Stomach (tissue), 4 donors: Measurements from ENCODE around the gene TCEANC2.

Experiments
- EP300 ChIP-seq: sonication (generic); formaldehyde crosslinking; IDR thresholded peaks from one replicate; pipeline ENCODE4 v1.6.1; 2017; ENCODE audit warnings: antibody characterized with exemption
- POLR2A ChIP-seq, 4 donors: fragments of 450-650 bp; IDR thresholded peaks; one replicate each; pipeline ENCODE4 v1.6.1; 2016; ENCODE audit warnings: antibody characterized with exemption in 4 of 4, control low read depth in 2 of 4, mild to moderate bottlenecking in 1 of 4, moderate library complexity in 1 of 4
- POLR2AphosphoS5 ChIP-seq, 3 donors: sonication (generic); formaldehyde crosslinking; IDR thresholded peaks; one replicate each; pipeline ENCODE4 v1.6.1; 2016; ENCODE audit warnings: antibody characterized with exemption in 3 of 3
- TF ChIP-seq, protein P1 (sequence below), 7 experiments: fragments of 450-650 bp in 4 of 7; fragments of 200-600 bp in 3 of 7; sonication (generic) in 3 of 7; IDR thresholded peaks; one replicate each; pipeline ENCODE4 v1.5.1; 2016 to 2019; ENCODE audit warnings: antibody characterized with exemption in 7 of 7, control low read depth in 2 of 7, mild to moderate bottlenecking in 1 of 7

GRCh38 chr1:54134295-54134694, 80.9 kb downstream of the TCEANC2 start:
- TF ChIP-seq POLR2A (IDR thresholded peaks at IDR 0.05) (no peak), EP300 (no peak), POLR2AphosphoS5 (IDR thresholded peaks at IDR 0.05) (no peak)
- TF ChIP-seq, protein P1, sequence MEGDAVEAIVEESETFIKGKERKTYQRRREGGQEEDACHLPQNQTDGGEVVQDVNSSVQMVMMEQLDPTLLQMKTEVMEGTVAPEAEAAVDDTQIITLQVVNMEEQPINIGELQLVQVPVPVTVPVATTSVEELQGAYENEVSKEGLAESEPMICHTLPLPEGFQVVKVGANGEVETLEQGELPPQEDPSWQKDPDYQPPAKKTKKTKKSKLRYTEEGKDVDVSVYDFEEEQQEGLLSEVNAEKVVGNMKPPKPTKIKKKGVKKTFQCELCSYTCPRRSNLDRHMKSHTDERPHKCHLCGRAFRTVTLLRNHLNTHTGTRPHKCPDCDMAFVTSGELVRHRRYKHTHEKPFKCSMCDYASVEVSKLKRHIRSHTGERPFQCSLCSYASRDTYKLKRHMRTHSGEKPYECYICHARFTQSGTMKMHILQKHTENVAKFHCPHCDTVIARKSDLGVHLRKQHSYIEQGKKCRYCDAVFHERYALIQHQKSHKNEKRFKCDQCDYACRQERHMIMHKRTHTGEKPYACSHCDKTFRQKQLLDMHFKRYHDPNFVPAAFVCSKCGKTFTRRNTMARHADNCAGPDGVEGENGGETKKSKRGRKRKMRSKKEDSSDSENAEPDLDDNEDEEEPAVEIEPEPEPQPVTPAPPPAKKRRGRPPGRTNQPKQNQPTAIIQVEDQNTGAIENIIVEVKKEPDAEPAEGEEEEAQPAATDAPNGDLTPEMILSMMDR (IDR thresholded peaks at IDR 0.05) = no peak
